K562 (cell line): ENCODE data around the gene ERCC6. TPM values are rescaled to one million over a fixed set of nuclear protein-coding genes. Genes with fewer than 3 reads are reported as not detected.

Experiments
- CBX2 ChIP-seq: fragments of 200-600 bp; sonication (generic); IDR thresholded peaks from one replicate; pipeline ENCODE4 v1.6.1; 2012; ENCODE audit warnings: mild to moderate bottlenecking, low read length, inconsistent platforms; ENCODE audit not compliant: insufficient read depth, poor library complexity, severe bottlenecking
- CREBBP ChIP-seq: IDR thresholded peaks from one replicate; pipeline ENCODE4 v1.6.1; 2012; ENCODE audit warnings: low read depth, mild to moderate bottlenecking, control low read depth, inconsistent platforms, low read length
- FOSL1 ChIP-seq: fragments of 200-800 bp; sonication (Bioruptor generic); conservative IDR thresholded peaks from 2 replicates; pipeline ENCODE4 v1.6.1; 2016; ENCODE audit warnings: missing genetic modification characterization, missing compliant biosample characterization
- FOXJ3 ChIP-seq: sonication (generic); formaldehyde crosslinking; IDR thresholded peaks from 2 replicates; pipeline ENCODE4 v1.4.0; 2020; ENCODE audit warnings: mild to moderate bottlenecking, missing genetic modification reagents
- FOXK1 ChIP-seq: sonication (generic); formaldehyde crosslinking; IDR thresholded peaks from 2 replicates; pipeline ENCODE4 v1.8.0; 2022; ENCODE audit warnings: missing genetic modification reagents, mild to moderate bottlenecking, borderline replicate concordance
- FOXK2 ChIP-seq, 2 experiments: fragments of 450-650 bp; IDR thresholded peaks in 1 of 2; conservative IDR thresholded peaks in 1 of 2; 2 replicates each; pipeline ENCODE4 v1.6.1; 2016; ENCODE audit warnings: low read depth in 2 of 2, mild to moderate bottlenecking in 1 of 2
- HNRNPUL1 ChIP-seq: fragments of 200-400 bp; formaldehyde crosslinking; IDR thresholded peaks from 2 replicates; pipeline ENCODE4 v1.6.1; 2017; ENCODE audit warnings: low read length
- IRF2 ChIP-seq: sonication (generic); formaldehyde crosslinking; IDR thresholded peaks from 2 replicates; pipeline ENCODE4 v1.8.1; 2022; ENCODE audit warnings: mild to moderate bottlenecking, missing genetic modification reagents
- KLF13 ChIP-seq: fragments of 450-650 bp; IDR thresholded peaks from 2 replicates; pipeline ENCODE4 v1.6.1; 2016; ENCODE audit warnings: missing genetic modification characterization, low read depth, mild to moderate bottlenecking, missing compliant biosample characterization, moderate library complexity, borderline replicate concordance
- L3MBTL2 ChIP-seq: fragments of 450-650 bp; IDR thresholded peaks from 2 replicates; pipeline ENCODE4 v1.6.1; 2016; ENCODE audit warnings: mild to moderate bottlenecking, moderate library complexity
- MCM7 ChIP-seq, 2 experiments: fragments of 450-650 bp; IDR thresholded peaks; 2 replicates each; pipeline ENCODE4 v1.6.1; 2016 to 2018
- NFE2 ChIP-seq: IDR thresholded peaks from 2 replicates; pipeline ENCODE4 v1.6.1; 2014; ENCODE audit warnings: antibody characterized with exemption, low read depth
- NR2C2 ChIP-seq, 2 experiments: fragments of 200-800 bp in 1 of 2; sonication (Bioruptor generic) in 1 of 2; sonication (generic) in 1 of 2; formaldehyde crosslinking in 1 of 2; IDR thresholded peaks; 2 replicates each; pipeline versions ENCODE4 v1.6.1 to v1.8.0; 2016 to 2022; ENCODE audit warnings: mild to moderate bottlenecking in 1 of 2, missing compliant biosample characterization in 1 of 2, missing genetic modification characterization in 1 of 2, missing genetic modification reagents in 1 of 2
- POU5F1 ChIP-seq: fragments of 150-350 bp; IDR thresholded peaks from 2 replicates; pipeline ENCODE4 v1.6.1; 2014; ENCODE audit warnings: borderline replicate concordance, low read length, low read depth, mild to moderate bottlenecking; ENCODE audit not compliant: partially characterized antibody
- RBM14 ChIP-seq: fragments of 200-400 bp; formaldehyde crosslinking; IDR thresholded peaks from 2 replicates; pipeline ENCODE4 v1.6.1; 2018; ENCODE audit warnings: low read depth, mild to moderate bottlenecking, low read length, moderate library complexity, borderline replicate concordance; ENCODE audit not compliant: insufficient read depth
- SRSF7 ChIP-seq: fragments of 200-400 bp; formaldehyde crosslinking; optimal IDR thresholded peaks from 2 replicates; pipeline ENCODE3; 2017; ENCODE audit warnings: mild to moderate bottlenecking, low read depth, low read length
- STAT5A ChIP-seq: IDR thresholded peaks from 2 replicates; pipeline ENCODE4 v1.6.1; 2012; ENCODE audit warnings: low read length, inconsistent platforms, borderline replicate concordance
- TAF7 ChIP-seq: fragments of 450-650 bp; IDR thresholded peaks from 2 replicates; pipeline ENCODE4 v1.6.1; 2016; ENCODE audit warnings: missing genetic modification characterization, missing compliant biosample characterization
- TGIF2 ChIP-seq: sonication (generic); formaldehyde crosslinking; IDR thresholded peaks from 2 replicates; pipeline ENCODE4 v1.8.1; 2022; ENCODE audit warnings: mild to moderate bottlenecking, missing genetic modification reagents, moderate library complexity
- ZNF3 ChIP-seq: fragments of 250-450 bp; sonication (Bioruptor Pico); IDR thresholded peaks from 2 replicates; pipeline ENCODE4 v1.5.0; 2021; ENCODE audit warnings: mild to moderate bottlenecking, moderate library complexity
- polyA plus RNA-seq, 8 experiments: library from polyadenylated mRNA; depleted of rRNA in 4 of 8; stranded (reverse) in 5 of 8; unstranded in 3 of 8; fragments of >200 nt; fragmentation: Nextera tagmentation in 2 of 8; fragmentation: Illumina TruSeq in 1 of 8; extraction: Ambion mirVana in 2 of 8; extraction: Trizol in 1 of 8; gene quantifications; 2 replicates each; pipeline versions ENCODE4 v1.2.1 to v1.2.3, GENCODE V29; 2011 to 2014; ENCODE audit warnings: inconsistent platforms in 1 of 8, missing spikeins in 1 of 8
- total RNA-seq, 7 experiments: library from RNA; depleted of rRNA in 6 of 7; stranded (reverse); fragments of >200 nt in 6 of 7; fragmentation: Illumina TruSeq in 2 of 7; extraction: Trizol in 2 of 7; gene quantifications; 2 replicates each; pipeline versions ENCODE4 v1.2.1 to v1.2.3, GENCODE V29; 2011 to 2021; ENCODE audit warnings: low replicate concordance in 1 of 7
- TF ChIP-seq, protein P1 (sequence below): fragments of 450-650 bp; IDR thresholded peaks from 2 replicates; pipeline ENCODE4 v1.6.1; 2016; ENCODE audit warnings: borderline replicate concordance
- TF ChIP-seq, protein P2 (sequence below): IDR thresholded peaks from 2 replicates; pipeline ENCODE4 v1.6.1; 2016; ENCODE audit warnings: missing genetic modification characterization, missing compliant biosample characterization
- TF ChIP-seq, protein P3 (sequence below), 2 experiments: IDR thresholded peaks; 2 replicates each; pipeline ENCODE4 v1.6.1; 2012; ENCODE audit warnings: improper control_type of control experiment in 2 of 2, low read depth in 2 of 2, low read length in 2 of 2, borderline replicate concordance in 1 of 2

The ERCC6 gene
- total and polyA plus RNA-seq, 9 of the 15 experiments (the other 6 are each of a cell fraction or from before 2014, with no cell fraction given): 7.8 to 17.7 (median 11.8) TPM

DNA sequence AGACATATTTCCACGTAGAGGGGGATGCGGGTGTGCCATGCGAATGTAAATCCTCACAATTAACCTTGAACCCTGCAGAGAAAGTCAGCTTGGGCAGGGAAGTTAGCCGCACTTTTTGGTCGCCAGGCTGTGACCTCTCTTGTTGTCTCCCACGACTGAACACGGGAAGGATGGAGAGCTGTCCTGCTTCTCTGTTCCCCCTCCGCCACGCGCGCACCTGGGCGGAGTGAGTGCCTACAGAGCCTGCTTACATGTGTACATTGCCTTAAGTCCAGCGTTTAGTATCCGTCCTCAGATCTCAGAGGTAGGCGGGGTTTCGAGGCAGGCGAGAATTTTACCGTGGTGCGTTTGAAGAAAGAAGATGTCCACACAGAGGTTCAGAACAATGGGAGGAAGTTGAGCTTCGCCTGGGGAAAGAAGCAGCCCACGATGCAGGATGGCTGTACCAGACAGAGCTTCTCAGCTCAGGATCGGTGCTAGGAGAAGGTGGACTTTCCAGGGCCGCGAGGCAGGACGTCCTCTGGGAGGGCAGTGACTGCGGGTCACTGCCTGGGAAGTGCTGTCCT lies 482 bp upstream of the ERCC6 start (continued):
- TF ChIP-seq STAT5A (no peak), FOXJ3 (CRISPR knock-in tag) (no peak), RBM14 (no peak), NR2C2 (CRISPR knock-in tag; IDR thresholded peaks at IDR 0.05) (no peak), NR2C2 (tag; IDR thresholded peaks at IDR 0.05) (0 out of 2 replicates have a peak, but pooled peaks have one; percentile 15), FOSL1 (tag) (no peak), FOXK2 (conservative IDR thresholded peaks at IDR 0.05 in 1 of 2, IDR thresholded peaks at IDR 0.05 in 1 of 2; ENCODE audit: low read depth in 2 of 2) (peak; percentile 67 to 87; a peak in 3 of 4 replicates), TGIF2 (no peak; the same call in 1 of the 2 replicates), L3MBTL2 (peak; percentile 86), CBX2 (no peak), CREBBP (no peak), FOXK1 (CRISPR knock-in tag) (no peak), TAF7 (tag) (0 out of 2 replicates have a peak, but pooled peaks have one; percentile 33), KLF13 (tag) (0 out of 2 replicates have a peak, but pooled peaks have one; percentile 33), MCM7 (IDR thresholded peaks at IDR 0.05) (0 out of 4 replicates have a peak, but pooled peaks of 1 of the 2 experiments have one; percentile 5), ZNF3 (CRISPR knock-in tag) (no peak), NFE2 (no peak), IRF2 (CRISPR knock-in tag) (no peak), POU5F1 (no peak), SRSF7 (no peak), HNRNPUL1 (no peak)
- TF ChIP-seq, protein P1, sequence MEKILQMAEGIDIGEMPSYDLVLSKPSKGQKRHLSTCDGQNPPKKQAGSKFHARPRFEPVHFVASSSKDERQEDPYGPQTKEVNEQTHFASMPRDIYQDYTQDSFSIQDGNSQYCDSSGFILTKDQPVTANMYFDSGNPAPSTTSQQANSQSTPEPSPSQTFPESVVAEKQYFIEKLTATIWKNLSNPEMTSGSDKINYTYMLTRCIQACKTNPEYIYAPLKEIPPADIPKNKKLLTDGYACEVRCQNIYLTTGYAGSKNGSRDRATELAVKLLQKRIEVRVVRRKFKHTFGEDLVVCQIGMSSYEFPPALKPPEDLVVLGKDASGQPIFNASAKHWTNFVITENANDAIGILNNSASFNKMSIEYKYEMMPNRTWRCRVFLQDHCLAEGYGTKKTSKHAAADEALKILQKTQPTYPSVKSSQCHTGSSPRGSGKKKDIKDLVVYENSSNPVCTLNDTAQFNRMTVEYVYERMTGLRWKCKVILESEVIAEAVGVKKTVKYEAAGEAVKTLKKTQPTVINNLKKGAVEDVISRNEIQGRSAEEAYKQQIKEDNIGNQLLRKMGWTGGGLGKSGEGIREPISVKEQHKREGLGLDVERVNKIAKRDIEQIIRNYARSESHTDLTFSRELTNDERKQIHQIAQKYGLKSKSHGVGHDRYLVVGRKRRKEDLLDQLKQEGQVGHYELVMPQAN: peak; percentile 93
- TF ChIP-seq, protein P2, sequence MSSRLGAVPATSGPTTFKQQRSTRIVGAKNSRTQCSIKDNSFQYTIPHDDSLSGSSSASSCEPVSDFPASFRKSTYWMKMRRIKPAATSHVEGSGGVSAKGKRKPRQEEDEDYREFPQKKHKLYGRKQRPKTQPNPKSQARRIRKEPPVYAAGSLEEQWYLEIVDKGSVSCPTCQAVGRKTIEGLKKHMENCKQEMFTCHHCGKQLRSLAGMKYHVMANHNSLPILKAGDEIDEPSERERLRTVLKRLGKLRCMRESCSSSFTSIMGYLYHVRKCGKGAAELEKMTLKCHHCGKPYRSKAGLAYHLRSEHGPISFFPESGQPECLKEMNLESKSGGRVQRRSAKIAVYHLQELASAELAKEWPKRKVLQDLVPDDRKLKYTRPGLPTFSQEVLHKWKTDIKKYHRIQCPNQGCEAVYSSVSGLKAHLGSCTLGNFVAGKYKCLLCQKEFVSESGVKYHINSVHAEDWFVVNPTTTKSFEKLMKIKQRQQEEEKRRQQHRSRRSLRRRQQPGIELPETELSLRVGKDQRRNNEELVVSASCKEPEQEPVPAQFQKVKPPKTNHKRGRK (tag): no peak
- TF ChIP-seq, protein P3, sequence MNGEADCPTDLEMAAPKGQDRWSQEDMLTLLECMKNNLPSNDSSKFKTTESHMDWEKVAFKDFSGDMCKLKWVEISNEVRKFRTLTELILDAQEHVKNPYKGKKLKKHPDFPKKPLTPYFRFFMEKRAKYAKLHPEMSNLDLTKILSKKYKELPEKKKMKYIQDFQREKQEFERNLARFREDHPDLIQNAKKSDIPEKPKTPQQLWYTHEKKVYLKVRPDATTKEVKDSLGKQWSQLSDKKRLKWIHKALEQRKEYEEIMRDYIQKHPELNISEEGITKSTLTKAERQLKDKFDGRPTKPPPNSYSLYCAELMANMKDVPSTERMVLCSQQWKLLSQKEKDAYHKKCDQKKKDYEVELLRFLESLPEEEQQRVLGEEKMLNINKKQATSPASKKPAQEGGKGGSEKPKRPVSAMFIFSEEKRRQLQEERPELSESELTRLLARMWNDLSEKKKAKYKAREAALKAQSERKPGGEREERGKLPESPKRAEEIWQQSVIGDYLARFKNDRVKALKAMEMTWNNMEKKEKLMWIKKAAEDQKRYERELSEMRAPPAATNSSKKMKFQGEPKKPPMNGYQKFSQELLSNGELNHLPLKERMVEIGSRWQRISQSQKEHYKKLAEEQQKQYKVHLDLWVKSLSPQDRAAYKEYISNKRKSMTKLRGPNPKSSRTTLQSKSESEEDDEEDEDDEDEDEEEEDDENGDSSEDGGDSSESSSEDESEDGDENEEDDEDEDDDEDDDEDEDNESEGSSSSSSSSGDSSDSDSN (IDR thresholded peaks at IDR 0.05; ENCODE audit: borderline replicate concordance in 1 of 2, low read depth in 2 of 2, low read length in 2 of 2): no peak
